ENCODE data around the gene ARHGAP28.
A peak's percentile ranks its signal among the peaks of the same experiment; 100 is the strongest.

ARHGAP28 gene

DNA sequence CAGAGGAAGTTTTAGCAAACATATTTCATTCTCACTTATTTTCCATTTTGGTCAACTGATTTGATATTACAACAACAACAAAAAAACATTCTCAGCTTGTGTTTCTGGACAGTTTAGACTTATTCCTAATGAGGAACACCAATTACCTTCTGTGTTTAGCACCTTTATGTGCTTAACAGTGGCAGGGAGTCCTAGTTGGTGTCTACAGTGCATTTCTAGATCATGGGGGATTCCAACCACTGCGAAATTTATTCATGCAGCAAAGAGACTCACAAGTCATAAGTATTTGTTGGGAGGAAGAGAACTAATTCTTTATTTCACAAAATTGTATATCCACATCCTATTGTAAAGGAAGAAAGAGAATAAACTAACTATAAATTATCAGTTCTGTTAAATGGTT, 4.2 kb downstream of the ARHGAP28 start:
- no peak for DNase-seq (ENCODE audit: low read depth)

DNA sequence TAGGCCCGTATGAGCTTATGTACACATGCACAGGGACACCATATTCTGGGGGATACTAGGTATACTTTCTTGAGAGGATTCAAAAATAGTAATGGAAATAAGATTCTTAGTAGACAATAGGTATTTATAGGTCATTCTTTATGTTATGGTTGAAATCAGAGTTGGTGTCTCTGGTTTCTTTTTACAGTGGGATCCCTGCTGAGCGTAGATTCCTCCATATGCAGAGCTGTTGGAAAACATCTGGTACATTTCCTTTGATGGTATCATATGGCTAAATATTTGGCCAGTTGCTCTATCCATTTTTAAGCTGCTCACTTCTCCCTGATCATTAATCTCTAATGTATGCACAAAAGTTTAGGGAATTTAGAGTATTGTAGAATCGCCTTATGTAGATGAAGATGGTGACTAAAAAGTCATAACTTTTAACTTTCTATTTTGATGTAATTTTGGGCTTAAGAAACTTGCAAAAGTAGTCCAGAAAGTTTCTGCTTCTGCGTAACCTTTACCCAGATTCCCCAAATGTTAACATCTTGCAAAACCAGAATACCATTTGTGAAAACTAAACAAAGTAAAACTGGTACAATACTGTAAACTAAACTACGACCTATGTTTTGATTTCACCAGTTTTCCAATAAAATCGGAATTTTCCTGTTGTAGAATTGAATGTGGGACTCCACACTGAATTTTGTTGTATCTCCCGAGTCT, 5.4 kb downstream of the ARHGAP28 start:
- no peak for DNase-seq (ENCODE audit: low read depth)

DNA sequence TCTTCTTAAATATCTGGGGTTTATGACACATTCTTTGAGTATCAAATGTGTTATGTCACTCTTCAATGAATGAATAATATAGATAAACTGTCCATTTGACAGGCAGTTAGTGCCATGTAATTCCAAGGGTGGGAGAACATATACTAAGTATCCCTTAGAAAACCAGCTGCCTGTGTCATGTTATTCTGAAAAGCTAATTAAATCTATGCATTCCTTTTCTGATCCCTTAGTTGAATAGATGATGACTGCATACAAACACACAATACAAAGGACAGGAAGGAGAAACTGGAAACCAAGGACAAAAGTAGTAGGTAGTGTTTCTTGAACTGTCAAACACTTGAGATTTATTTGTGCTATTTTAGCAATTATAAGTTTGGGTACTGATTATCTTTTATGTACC, 8.3 kb downstream of the ARHGAP28 start:
- no peak for DNase-seq (ENCODE audit: low read depth)

DNA sequence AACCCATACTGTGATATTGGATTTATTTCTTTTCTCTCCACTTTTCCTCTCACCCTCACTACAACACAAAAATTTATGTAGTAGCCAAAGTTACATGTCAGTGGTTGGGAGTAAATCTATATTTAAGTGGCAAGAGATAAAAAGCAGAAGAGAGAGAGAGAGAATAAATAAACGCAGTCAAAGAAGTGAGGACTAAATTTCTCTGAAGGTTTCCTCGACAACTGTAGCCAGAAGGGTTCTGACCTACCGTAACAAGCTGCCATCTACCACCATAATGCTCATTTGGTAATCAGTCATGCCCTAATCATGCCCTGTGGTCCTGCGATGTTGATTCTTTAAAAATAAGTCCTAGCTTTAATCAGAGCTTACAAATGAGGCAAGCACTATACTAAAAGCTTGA, 9.1 kb downstream of the ARHGAP28 start:
- DNase-seq (ENCODE audit: low read depth): no peak

DNA sequence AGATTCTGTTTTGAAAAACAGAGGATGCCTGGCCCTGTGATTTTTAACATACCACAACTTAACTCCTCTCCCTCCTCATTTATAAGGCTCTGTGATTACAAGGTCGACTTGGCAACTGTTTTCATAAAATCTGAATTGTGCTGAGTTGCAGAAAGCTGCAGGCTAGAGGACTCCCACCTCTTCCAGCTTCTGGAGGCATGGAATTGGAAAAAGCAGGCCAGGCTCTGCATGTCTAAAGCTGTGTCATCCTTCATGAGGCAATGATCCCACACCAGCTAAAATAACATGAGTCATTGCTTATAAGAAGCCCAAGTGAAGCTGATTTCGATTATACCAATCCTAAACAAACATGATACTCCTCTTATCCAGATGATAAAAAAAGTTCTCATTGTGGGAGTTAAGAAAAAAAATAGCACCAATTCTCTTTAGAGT, 11.7 kb downstream of the ARHGAP28 start:
- DNase-seq (ENCODE audit: low read depth): peak; percentile 81

DNA sequence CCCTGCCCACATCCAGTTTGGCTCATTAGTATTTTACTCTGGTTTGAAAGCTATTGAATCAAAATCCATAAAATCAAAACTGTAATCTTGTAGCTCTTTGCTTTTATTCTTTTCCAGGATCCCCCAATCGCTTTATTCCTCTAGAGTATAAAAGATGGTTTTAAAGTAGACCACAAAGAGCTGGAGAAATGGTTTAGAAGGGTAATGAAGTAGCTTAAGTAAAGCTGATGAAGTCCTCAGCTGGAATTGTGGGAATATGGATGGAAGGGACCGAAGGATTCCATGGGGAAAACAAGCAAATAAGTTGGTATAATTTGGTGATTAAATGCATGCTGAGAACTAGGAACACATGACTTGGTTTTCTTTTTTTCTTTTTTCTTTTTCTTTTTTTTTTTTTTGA, 12.3 kb downstream of the ARHGAP28 start:
- DNase-seq (ENCODE audit: low read depth): no peak

DNA sequence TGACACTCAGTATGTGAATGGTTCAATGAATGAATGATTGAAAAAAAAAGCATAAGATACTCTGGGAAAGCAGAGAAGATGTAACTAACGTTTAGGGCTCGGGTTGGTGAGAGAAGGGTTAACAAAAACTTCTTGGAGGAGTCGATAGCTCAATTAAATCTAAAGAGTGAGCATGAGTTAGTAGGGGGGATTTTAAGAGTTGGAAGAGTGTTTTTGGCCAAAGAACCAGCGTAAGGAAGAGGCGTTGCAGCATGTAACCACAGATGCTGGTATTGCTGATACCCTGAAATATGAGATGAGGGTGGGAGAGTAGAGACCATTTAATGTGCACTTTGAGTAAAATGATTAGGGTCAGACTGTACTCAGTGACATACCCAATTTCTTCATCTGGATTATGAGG, 14.5 kb downstream of the ARHGAP28 start:
- no peak for DNase-seq (ENCODE audit: low read depth)

DNA sequence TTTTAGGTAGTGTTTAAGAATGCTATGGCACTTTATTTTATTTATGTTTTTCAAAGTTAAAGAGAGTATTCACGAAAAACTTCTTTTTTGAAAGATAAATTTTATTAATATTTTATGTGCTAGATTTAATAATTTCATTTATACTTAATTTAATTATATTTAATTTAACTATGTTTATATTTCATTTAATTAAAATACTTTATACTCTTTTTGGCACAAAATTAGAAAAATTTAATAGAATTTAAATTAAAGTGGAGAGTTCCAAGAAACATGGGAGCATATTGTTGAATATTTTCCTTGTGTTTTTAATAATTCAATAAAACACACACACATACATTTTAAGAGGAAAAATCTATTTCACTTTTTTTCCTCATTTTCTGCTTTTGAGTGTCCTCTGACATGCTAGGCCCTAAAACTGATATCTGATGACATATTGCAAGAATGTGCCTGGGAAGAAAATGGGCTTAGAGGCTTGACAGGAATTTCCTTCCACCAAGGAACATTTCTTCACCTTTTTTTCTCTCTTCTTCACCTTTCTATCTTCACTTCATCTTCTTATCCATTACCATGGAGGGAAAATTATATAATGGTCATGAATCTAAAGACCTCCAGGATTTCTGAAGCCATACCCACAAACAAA, 15.4 kb downstream of the ARHGAP28 start:
- DNase-seq (ENCODE audit: low read depth): no peak

DNA sequence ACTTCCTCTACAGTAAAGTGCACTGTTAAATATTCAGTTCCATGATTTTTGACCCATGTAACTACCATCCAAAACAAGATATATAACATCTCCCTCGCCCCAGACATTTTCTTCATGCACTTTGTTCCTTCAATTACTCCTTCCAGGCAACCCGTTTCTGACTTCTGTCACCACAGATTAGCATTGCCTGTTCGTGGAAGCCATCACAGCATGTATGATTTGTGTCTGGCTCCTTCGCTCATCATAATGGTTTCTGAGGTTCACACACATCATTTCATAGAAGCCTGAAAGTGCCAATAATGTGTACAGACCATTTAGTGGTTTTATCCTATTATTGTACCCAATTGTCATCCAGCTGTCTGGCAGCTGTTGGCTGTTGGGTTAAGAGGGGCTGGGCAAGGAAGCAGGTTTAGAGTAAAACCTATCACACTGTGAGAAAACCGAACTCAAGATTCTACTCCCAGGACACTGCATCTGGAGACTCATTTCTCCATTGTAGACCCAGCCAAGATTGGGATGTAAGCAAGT, 16.1 kb downstream of the ARHGAP28 start:
- DNase-seq (ENCODE audit: low read depth): no peak

DNA sequence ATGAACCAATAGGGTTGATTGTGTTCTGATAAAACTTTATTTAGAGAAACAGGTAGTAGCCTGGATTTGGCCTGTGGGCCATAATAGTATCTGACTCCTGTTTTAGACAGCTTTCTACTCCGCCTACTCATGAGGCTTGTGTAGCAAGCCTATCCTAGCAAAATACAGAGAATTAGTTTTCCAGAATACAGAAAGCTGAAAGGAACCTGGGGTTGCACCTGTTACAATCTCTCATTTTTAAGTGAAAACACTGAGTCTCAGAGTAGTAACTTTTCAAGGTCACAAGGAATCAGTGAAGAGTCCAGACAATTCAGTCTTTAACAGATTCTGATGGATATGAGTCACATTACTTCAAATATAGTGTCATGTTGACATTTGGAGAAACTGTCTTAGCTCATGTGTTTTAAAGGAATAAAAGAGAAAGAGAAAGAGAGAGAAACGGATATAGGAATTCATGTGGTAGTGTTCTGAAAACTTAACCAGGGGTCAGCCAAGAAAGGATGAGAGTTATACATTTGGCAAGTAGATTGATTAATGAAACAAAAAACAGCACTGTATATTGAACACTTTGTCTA, 17.0 kb downstream of the ARHGAP28 start:
- no peak for DNase-seq (ENCODE audit: low read depth)

DNA sequence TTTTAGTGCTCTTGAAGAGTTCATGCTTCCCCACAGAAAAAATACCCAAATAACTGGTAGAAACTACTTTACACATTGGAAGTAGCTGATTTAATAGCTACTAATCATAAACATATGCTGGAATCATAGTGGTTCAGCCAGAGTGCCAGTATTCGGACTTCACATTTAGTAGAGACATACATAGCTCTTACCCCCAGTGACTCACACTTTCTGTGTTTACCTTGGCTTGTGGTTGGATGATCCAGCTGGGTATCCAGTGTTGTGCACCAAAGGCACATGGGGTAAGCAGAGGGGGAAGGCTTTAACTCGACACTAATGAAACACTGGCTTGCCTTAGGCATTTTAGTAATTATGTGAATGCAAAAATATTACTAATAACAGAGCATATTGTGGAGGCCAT, 18.1 kb downstream of the ARHGAP28 start:
- peak; percentile 69 for DNase-seq (ENCODE audit: low read depth)

DNA sequence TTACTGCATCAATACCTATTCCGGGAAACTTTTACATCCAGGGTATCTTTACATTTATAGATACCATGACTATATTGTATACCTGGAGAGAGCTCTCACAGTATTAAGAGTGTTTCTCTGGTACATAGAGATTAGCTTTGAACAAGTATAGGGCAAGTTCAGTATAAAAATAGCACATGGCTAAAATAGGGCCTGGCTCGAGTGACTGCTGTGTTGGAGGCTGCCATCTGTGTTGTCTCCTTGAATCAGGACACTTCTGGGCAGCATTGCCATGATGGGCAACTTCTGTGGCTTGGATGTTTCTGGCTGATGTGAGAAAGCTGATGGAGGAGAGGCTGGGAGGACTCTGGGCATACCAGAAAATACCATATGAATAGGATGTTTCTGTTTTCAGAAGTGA, 18.7 kb downstream of the ARHGAP28 start:
- DNase-seq (ENCODE audit: low read depth): no peak

DNA sequence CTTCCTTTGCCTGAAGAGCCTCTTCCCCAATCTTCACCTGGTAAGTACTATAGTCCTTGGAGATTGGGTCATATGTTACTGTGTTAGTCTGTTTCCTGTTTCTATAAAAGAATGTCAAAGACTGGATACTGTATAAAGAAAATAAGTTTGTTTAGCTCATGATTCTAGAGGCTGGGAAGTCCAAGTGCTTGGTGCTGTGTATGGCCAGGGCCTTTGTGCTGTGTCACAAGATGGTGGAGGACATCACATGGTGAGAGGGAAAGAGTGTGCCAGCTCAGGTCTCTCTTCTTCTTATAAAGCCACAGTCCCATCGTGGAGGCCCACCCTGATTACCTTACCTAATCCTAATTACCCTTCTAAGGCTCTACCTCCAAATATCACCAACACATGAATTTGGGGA, 20.9 kb downstream of the ARHGAP28 start:
- no peak for DNase-seq (ENCODE audit: low read depth)

DNA sequence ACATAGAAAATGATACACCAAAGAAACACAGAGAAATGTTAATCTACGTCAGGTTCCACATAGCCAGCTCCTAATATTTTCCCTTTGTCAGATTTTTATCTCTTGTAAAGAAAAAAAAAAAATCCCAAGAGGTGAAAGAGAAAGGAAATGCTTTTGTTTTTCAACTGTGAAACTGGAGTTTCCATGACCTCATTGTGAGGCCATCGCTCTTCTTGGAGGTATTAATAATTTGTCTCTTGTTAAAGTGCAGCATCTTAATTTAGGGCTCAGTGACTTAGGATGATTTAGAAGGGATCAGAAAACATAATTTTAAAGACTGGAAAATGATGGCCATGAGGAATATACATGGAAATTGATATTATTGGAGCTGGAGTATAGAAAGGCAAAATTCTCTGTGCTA, 21.7 kb downstream of the ARHGAP28 start:
- DNase-seq (ENCODE audit: low read depth): no peak

DNA sequence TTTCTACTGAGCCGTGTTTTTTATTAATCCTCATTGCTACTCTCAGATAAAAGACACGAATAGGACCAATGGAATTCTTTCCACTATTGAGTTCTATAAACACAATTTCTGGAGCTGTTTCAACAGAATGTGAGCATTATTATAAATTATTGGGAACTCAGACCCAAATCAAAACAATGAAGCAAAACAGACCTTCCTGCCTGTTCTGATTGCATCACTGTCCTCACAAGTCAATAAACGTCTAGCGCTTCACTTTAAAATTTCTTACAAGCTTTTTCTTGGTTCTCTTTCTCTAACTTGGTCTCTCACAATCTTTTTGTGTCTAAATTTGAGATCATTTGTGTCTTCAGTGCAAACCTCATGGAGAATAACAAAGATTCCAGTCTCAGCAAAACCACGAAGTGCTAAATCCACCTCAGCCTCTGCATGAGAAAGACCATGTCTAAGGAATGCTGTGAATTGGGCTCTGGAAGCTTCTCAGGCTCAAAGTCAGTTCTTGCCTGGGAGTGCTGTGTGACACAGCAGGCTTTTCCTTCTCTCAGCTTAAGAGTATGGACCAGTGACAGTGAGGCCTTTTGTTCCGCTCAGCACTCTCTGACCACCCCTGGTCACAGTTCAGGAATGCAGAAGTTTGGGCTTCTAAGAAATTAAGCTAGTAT, 22.8 kb downstream of the ARHGAP28 start:
- no peak for DNase-seq (ENCODE audit: low read depth)

DNA sequence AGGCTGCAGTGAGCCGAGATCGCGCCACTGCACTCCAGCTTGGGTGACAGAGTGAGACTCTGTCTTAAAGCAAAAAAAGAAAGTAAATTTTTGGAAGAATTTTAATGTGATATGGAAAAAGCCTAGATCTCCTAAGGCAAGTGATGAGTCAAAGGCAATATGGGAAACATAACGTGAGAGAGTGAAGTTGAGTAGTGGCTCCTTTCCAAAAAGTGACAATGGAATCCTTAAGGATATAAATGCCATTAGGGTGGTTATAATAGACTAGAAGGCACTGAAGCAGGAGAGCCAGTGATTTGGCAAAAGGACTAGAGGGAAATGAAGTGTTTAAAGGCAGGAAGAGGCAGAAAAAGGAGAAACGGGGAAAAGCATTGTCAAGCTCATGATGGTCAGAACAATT, 25.6 kb downstream of the ARHGAP28 start:
- peak; percentile 22 for DNase-seq (ENCODE audit: low read depth)

DNA sequence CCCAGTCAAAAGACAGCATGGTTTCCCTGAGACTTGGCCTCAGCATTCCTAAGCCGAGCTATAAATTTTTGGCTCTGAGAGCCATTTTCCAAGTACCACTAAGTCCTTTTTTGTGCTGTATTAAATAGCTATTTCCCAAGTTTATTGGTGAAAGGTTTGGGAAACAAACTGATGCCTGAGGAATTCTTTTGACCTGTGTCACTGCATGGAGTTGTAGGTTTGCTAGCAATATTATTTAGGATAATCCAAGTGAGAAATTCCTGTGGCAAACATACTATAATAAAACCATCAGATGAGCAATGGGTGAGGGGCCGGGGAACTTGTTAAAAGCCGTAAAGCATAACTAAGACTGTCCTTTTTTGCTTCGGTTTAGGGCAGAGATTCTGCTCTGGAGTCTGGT, 28.4 kb downstream of the ARHGAP28 start:
- DNase-seq (ENCODE audit: low read depth): peak; percentile 68

DNA sequence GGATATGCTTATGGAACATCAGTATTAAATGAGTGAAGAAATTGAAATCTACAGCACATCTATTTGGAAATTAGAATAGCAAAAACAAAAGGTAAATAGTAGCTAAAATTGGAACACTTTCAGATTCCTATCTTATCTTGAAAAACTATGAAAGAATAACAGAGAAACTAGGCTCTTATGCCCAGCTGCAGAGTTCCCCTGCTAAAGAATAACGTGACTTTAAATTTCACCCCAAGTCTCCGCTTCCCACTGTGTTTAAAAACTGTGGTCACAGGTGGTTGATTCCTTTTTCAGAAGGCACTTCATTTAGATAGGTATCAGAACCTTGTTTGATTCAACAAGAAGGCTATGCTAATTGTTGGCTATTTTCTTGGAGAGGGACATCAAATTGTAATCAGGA, 30.1 kb downstream of the ARHGAP28 start:
- DNase-seq (ENCODE audit: low read depth): no peak

DNA sequence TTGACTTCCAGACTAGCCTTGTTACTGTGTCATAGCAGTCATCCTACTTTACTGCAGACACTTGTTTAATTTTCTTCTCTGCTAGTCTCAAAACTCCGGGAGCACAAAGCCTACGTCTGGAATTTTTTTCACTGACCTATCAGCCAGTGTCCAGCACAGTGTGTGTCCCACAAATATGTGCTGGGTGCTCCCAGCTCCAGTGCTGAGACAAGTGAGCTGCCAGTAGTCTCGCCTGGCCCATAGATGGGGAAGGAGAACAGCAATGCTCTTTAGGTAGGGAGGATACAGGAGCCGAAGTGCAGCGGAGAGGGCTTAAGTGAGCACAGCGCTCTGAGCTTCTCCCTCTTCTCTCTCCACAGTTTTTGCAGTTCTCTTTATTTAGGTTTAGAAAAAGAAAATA, 34.0 kb downstream of the ARHGAP28 start:
- DNase-seq (ENCODE audit: low read depth): no peak

DNA sequence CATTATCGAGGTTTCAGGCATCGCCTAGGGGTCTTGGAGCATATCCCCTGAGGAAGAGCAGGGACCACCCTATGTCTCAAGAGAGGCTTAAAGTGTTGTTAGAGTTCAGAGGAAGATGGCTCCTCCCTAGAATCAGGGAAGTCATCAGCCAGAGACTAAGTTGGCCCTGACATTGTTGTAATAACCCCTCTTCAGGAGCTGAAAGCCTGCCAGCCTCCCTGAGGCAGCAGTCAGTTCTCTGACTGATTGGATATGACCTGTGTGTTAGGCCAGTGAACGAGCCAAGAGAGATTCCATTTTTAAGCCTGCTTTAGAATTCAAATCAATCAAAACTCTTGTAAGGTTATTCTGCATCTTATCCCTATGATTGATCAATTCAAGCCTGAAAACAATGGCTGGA, 34.9 kb downstream of the ARHGAP28 start:
- DNase-seq (ENCODE audit: low read depth): no peak

DNA sequence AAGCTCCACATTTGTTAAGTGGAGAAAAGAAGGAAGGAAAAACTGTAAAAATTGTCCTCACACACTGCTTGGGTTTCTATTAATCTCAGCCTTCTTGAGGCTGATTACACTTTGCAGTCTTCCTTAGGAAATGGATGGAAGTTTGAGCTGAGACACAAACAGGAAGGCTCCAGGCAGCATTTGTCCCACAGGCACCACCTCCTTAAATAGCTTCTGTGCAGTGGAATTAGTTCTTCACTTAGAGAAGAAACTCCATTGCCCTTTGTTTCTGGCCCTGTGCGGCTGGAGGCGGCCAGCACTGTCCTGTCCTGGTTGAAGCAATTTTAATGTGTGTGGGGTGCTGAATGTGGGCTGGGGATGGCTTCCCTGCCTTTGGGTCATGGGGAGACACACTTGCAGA, 44.3 kb downstream of the ARHGAP28 start:
- DNase-seq (ENCODE audit: low read depth): no peak

DNA sequence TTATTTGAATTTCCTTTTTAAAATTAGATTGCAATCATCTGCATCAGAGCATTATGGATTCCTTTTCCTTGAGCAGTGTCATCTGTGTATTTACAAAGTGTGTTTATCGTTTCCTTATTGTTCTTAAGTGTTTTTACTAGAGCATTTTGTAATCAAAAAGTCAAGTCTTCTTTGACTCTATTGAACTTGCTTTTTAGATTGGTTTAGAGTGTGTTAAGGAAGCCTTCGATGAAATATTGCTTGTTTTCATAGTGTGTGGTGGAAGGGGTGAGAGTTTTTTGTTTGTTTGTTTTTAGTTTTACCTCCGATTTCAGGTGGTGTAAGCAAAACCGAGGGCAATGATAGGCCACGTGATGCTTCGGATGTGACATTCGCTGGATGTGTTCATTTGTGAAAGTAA, 45.7 kb downstream of the ARHGAP28 start:
- DNase-seq (ENCODE audit: low read depth): no peak

DNA sequence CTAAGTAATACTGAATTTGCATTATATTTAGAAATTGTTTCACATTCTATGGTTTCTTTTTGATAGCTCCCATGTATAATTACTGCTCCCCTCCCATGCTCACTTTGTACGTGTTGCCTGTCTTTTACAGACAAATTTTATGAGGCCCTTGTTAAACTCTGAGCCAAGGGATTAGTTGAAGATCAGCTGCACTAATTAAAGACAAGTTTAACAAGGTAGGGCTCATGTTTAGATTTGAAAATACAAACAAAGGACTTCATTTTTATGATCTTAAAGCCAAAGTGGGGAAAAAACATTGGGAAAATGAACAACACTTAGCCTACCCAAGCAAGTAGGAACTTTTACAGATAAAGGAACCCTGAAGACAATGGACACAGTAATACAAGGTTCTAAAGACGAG, 46.2 kb downstream of the ARHGAP28 start:
- DNase-seq (ENCODE audit: low read depth): no peak

Measured in GM04504 (cell line).